ENCODE results near the gene RBMXL3.

RBMXL3 gene

GRCh38 chrX:115233497-115234455 lies 44.6 kb downstream of the RBMXL3 start, which contains the start of gene LRCH2:
TSS of gene LRCH2 (minus strand) at chrX:115234096. CDS start at chrX:115234041, 55 bp downstream.
- no peak for FAIRE-seq

- FAIRE-seq = no peak
Measured at GRCh38 chrX:115234461-115234860, 45.3 kb downstream of the RBMXL3 start.

DNA sequence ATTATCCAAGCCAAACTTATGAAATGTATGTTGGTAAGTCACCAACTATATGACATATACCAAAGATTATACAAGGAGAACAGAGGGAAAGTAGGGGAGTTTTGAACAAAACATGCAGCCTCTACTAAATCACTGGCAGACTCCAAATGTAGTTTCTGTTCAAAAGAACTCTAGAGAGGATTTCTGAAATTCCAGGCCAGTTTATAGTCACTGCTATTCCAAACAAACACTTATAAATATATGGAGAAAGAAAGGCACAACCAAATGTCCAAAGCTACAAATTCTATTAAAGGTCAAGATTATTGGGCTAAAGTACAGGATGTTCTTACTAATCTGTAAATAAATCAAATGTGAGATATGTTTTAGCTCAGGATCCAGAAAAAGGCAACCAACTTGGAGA lies 47.4 kb downstream of the RBMXL3 start:
- FAIRE-seq = no peak

- no peak for FAIRE-seq
Measured at GRCh38 chrX:115237056-115237455, 47.8 kb downstream of the RBMXL3 start.

Data from colon (tissue), 2 donors.